ENCODE measurements around the gene MDK. TPM values are rescaled to one million over a fixed set of nuclear protein-coding genes. Genes with fewer than 3 reads are reported as not detected.

MDK gene
- total and polyA plus RNA-seq, 2 experiments from 2014 or later: 388 to 477 TPM

- Histone ChIP-seq H3K27ac (ENCODE audit: low read depth) (no peak overlapping the region), H3K4me1 (ENCODE audit: insufficient read depth) (peaks cover 79% of the 10 kb centered on the region), H3F3A (replicated peaks; ENCODE audit: low read depth) (peaks cover 14% of the 10 kb centered on the region; the same call in 1 of the 2 replicates), H3K9me2 (ENCODE audit: insufficient read depth) (no peaks in the 10 kb centered on the region), H4K20me1 (replicated peaks; ENCODE audit: insufficient read depth) (peaks cover 13% of the 10 kb centered on the region), H3K4me3 (peak overlapping the region; percentile 55), H2AFZ (no peak overlapping the region; the same call in 1 of the 2 replicates), H3K79me2 (replicated peaks; ENCODE audit: insufficient read depth) (peaks cover 27% of the 10 kb centered on the region), H3K27me3 (ENCODE audit: insufficient read depth) (peaks cover 7% of the 10 kb centered on the region; the same call in 1 of the 2 replicates), H3K4me2 (peak overlapping the region; percentile 76), H3K36me3 (ENCODE audit: insufficient read depth) (no peaks in the 10 kb centered on the region)
- Mint-ChIP-seq H3K9me3 (no peaks in the 10 kb centered on the region; the same call in 2 of the 3 replicates), H3K27me3 (ENCODE audit: insufficient read depth, low read depth, poor library complexity) (peaks cover 14% of the 10 kb centered on the region), H3K27ac (no peak overlapping the region), H3K4me1 (peaks cover 85% of the 10 kb centered on the region), H3K4me3 (peak overlapping the region; percentile 61), H3K36me3 (ENCODE audit: low read depth) (peaks cover 3% of the 10 kb centered on the region; the same call in 2 of the 3 replicates)
- TF ChIP-seq NANOG (IDR thresholded peaks at IDR 0.05; ENCODE audit: borderline replicate concordance) (no peak), CREB1 (CRISPR knock-in tag; IDR thresholded peaks at IDR 0.05; ENCODE audit: low read depth) (no peak), ETS1 (IDR thresholded peaks at IDR 0.05) (no peak), POLR2AphosphoS5 (IDR thresholded peaks at IDR 0.05; ENCODE audit: low read depth) (no peak), ZNF331 (CRISPR knock-in tag; IDR thresholded peaks at IDR 0.05; ENCODE audit: low read depth) (no peak), STAT1 (IDR thresholded peaks at IDR 0.05; ENCODE audit: unreplicated experiment) (no peak), ZNF114 (CRISPR knock-in tag; IDR thresholded peaks at IDR 0.05) (no peak), EZH2 (IDR thresholded peaks at IDR 0.05; ENCODE audit: low read depth, unreplicated experiment) (no peak), ZNF462 (CRISPR knock-in tag; IDR thresholded peaks at IDR 0.05) (no peak), JUNB (IDR thresholded peaks at IDR 0.05; ENCODE audit: unreplicated experiment) (no peak), EZH2phosphoT487 (IDR thresholded peaks at IDR 0.05; ENCODE audit: unreplicated experiment) (no peak), CTCF (conservative IDR thresholded peaks at IDR 0.05; ENCODE audit: low read depth in 2 of 2) (no peak), REST (IDR thresholded peaks at IDR 0.05; ENCODE audit: unreplicated experiment) (no peak)
- ATAC-seq (no peak), DNase-seq (ENCODE audit: low spot score) (no peak)
These were observed 35.5 kb upstream of the MDK start for GRCh38 chr11:46345881-46346484.

Data from GM23338 (cell line).